ENCODE results near the gene MAGEA11. TPM values are rescaled to one million over a fixed set of nuclear protein-coding genes. Genes with fewer than 3 reads are reported as not detected.

Gene MAGEA11
- total and polyA plus RNA-seq, 2 experiments from 2014 or later, result not detected

- Histone ChIP-seq H3K4me1 (ENCODE audit: insufficient read depth) (no peaks in the 10 kb centered on the region), H3K27me3 (ENCODE audit: insufficient read depth) (no peaks in the 10 kb centered on the region), H3K36me3 (ENCODE audit: insufficient read depth) (no peaks in the 10 kb centered on the region), H3F3A (replicated peaks; ENCODE audit: low read depth) (no peaks in the 10 kb centered on the region), H3K27ac (ENCODE audit: low read depth) (no peak overlapping the region), H4K20me1 (replicated peaks; ENCODE audit: insufficient read depth) (no peaks in the 10 kb centered on the region), H3K4me2 (no peak overlapping the region), H2AFZ (no peak overlapping the region), H3K9me2 (ENCODE audit: insufficient read depth) (no peaks in the 10 kb centered on the region), H3K79me2 (replicated peaks; ENCODE audit: insufficient read depth) (no peaks in the 10 kb centered on the region), H3K4me3 (no peak overlapping the region)
- Mint-ChIP-seq H3K36me3 (ENCODE audit: low read depth) (no peaks in the 10 kb centered on the region), H3K27ac (no peak overlapping the region), H3K4me3 (no peak overlapping the region), H3K27me3 (ENCODE audit: insufficient read depth, low read depth, poor library complexity) (peaks cover 4% of the 10 kb centered on the region), H3K4me1 (no peaks in the 10 kb centered on the region), H3K9me3 (no peaks in the 10 kb centered on the region)
- DNase-seq (ENCODE audit: low spot score), result no peak
- no peak for TF ChIP-seq JUNB (IDR thresholded peaks at IDR 0.05; ENCODE audit: unreplicated experiment)
- no peak for TF ChIP-seq ZNF462 (CRISPR knock-in tag; IDR thresholded peaks at IDR 0.05)
- no peak for ATAC-seq
These were observed 4.5 kb upstream of the MAGEA11 start for GRCh38 chrX:149707147-149707901.

GRCh38 chrX:149712831-149713230, 971 bp downstream of the MAGEA11 start:
- H3K4me1 Mint-ChIP-seq, result no peaks in the 10 kb centered on the region

More at GRCh38 chrX:149712831-149713230, 971 bp downstream of the MAGEA11 start:
- no peak for DNase-seq (ENCODE audit: low spot score)
- H3K79me2 ChIP-seq (replicated peaks; ENCODE audit: insufficient read depth), result no peaks in the 10 kb centered on the region
- H3K4me3 ChIP-seq, result no peak overlapping the region
- no peak for ATAC-seq
- no peaks in the 10 kb centered on the region for H3K27me3 ChIP-seq (ENCODE audit: insufficient read depth)
- Mint-ChIP-seq H3K27ac (no peak overlapping the region), H3K4me3 (no peak overlapping the region), H3K9me3 (no peaks in the 10 kb centered on the region), H3K36me3 (ENCODE audit: low read depth) (no peaks in the 10 kb centered on the region), H3K27me3 (ENCODE audit: insufficient read depth, low read depth, poor library complexity) (peaks cover 5% of the 10 kb centered on the region)
- H3K4me2 ChIP-seq, result no peak overlapping the region
- no peaks in the 10 kb centered on the region for H3K9me2 ChIP-seq (ENCODE audit: insufficient read depth)
- no peak for TF ChIP-seq REST (IDR thresholded peaks at IDR 0.05; ENCODE audit: unreplicated experiment)
- no peaks in the 10 kb centered on the region for H3F3A ChIP-seq (replicated peaks; ENCODE audit: low read depth)
- no peak overlapping the region for H3K27ac ChIP-seq (ENCODE audit: low read depth)
- no peaks in the 10 kb centered on the region for H3K4me1 ChIP-seq (ENCODE audit: insufficient read depth)
- no peak overlapping the region for H2AFZ ChIP-seq
- H3K36me3 ChIP-seq (ENCODE audit: insufficient read depth), result no peaks in the 10 kb centered on the region
- H4K20me1 ChIP-seq (replicated peaks; ENCODE audit: insufficient read depth), result no peaks in the 10 kb centered on the region; the same call in 1 of the 2 replicates

Data from GM23338 (cell line).